CD4-positive, alpha-beta T cell (primary cell): ENCODE measurements around the gene XKR7. TPM values are rescaled to one million over a fixed set of nuclear protein-coding genes. Genes with fewer than 3 reads are reported as not detected.
A peak's percentile ranks its signal among the peaks of the same experiment; 100 is the strongest.

Source experiments
- ATAC-seq: fragments of 200-7000 bp; cut with Tn5 transposase; one replicate; pipeline ENCODE4 v1.10.0; 2022; ENCODE audit warnings: mild to moderate bottlenecking; ENCODE audit not compliant: poor library complexity
- CTCF ChIA-PET: fragments of 350-600 bp; sonication (Branson Sonifier 250); formaldehyde crosslinking; loops from one replicate; lab custom pipeline; 2021; ENCODE audit warnings: antibody characterized with exemption, inconsistent platforms; lab: Charles Lee
- POLR2A ChIA-PET: fragments of 350-600 bp; sonication (Branson Sonifier 250); formaldehyde crosslinking; loops from one replicate; lab custom pipeline; 2021; ENCODE audit warnings: antibody characterized with exemption, inconsistent platforms; lab: Charles Lee
- DNase-seq, 14 experiments: peaks; one replicate each; pipeline ENCODE4 v3.0.0-alpha.2; 2013 to 2020; ENCODE audit warnings: mixed read lengths in 2 of 14
- H3K27ac ChIP-seq, 2 donors: one replicate each; pipeline versions ENCODE4 v1.5.1 to v1.7.0; 2013; ENCODE audit warnings: low read length in 2 of 2, low read depth in 1 of 2, mild to moderate bottlenecking in 1 of 2
- H3K27me3 ChIP-seq, 2 experiments: 1 replicate in 1 of 2; 2 replicates in 1 of 2; pipeline versions ENCODE4 v1.6.1 to v1.7.0; 2013; ENCODE audit warnings: low read length in 2 of 2, control low read depth in 1 of 2, mild to moderate bottlenecking in 1 of 2, moderate library complexity in 1 of 2; ENCODE audit not compliant: insufficient read depth in 2 of 2, control insufficient read depth in 1 of 2
- H3K36me3 ChIP-seq: one replicate; pipeline ENCODE4 v1.6.1; 2013; ENCODE audit warnings: low read length, control low read depth; ENCODE audit not compliant: insufficient read depth
- H3K4me1 ChIP-seq: one replicate; pipeline ENCODE4 v1.6.1; 2013; ENCODE audit warnings: low read length, control low read depth; ENCODE audit not compliant: insufficient read depth
- H3K4me3 ChIP-seq: one replicate; pipeline ENCODE4 v1.5.1; 2013; ENCODE audit warnings: mild to moderate bottlenecking, low read length, moderate library complexity
- H3K9me3 ChIP-seq, 2 experiments: 1 replicate in 1 of 2; 2 replicates in 1 of 2; pipeline versions ENCODE4 v1.6.1 to v1.7.0; 2013; ENCODE audit warnings: low read length in 2 of 2, mild to moderate bottlenecking in 2 of 2, control low read depth in 1 of 2, moderate library complexity in 1 of 2; ENCODE audit not compliant: control insufficient read depth in 1 of 2, insufficient read depth in 1 of 2
- H3K27ac Mint-ChIP-seq: one replicate; pipeline ENCODE4 v1.8.0; 2020; ENCODE audit warnings: mixed read lengths
- H3K27me3 Mint-ChIP-seq: one replicate; pipeline ENCODE4 v1.8.0; 2021; ENCODE audit warnings: mixed read lengths
- H3K36me3 Mint-ChIP-seq: one replicate; pipeline ENCODE4 v1.8.0; 2021; ENCODE audit warnings: low read depth, mixed read lengths
- H3K4me1 Mint-ChIP-seq: one replicate; pipeline ENCODE4 v1.8.0; 2021; ENCODE audit warnings: low read depth, mixed read lengths
- H3K4me3 Mint-ChIP-seq: one replicate; pipeline ENCODE4 v1.8.0; 2020; ENCODE audit warnings: mild to moderate bottlenecking, mixed read lengths
- H3K9me3 Mint-ChIP-seq: one replicate; pipeline ENCODE4 v1.8.0; 2020; ENCODE audit warnings: mixed read lengths
- intact Hi-C, 2 experiments: fragments of 100-400 bp; cut with DNase I in 1 of 2; cut with micrococcal nuclease in 1 of 2; formaldehyde crosslinking; loops; one replicate each; pipeline versions ENCODE4 v1.15.1 to v1.9.0; 2023 to 2025; cut with DNase I, micrococcal nuclease
- total RNA-seq, 174 experiments: library from RNA in 2 of 174; stranded (reverse) in 2 of 174; gene quantifications; one replicate each; pipeline ENCODE4 v1.2.3 and lab custom pipeline; 2021 to 2026
- TF ChIP-seq, protein P1 (sequence below): fragments of 200-600 bp; IDR thresholded peaks from one replicate; pipeline ENCODE4 v1.8.0; 2022; ENCODE audit warnings: antibody characterized with exemption, mild to moderate bottlenecking

XKR7 gene
- total RNA-seq, 2 experiments from 2014 or later: not detected

DNA sequence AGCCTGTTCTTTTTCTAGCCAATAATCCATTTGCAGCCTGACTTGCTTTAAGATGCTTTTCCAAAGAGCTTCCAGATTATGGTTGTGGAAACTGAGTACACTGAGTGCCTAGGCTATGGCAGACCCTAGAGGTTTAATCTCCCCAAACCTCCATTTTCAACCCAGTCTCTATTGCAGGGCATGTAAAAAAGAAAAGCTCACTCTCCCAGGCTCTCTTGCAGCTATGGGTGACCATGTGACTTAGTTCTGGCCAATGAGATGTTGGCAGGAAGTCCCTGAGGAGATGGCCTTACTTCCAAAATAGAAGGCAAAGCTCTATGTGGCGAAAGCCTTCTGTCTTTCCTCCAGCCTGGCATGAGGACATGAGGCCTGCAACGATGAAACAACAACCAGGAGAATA is 19.9 kb upstream of the XKR7 start:
- no peak for ATAC-seq
- H3K27ac ChIP-seq: no peak overlapping the region
- peaks cover 4% of the 10 kb centered on the region for H3K27me3 Mint-ChIP-seq
- no peak overlapping the region for H3K27ac Mint-ChIP-seq
- intact Hi-C loops: no loop called here
- H3K36me3 Mint-ChIP-seq: peaks cover 82% of the 10 kb centered on the region
- H3K9me3 Mint-ChIP-seq: no peaks in the 10 kb centered on the region
- ChIA-PET CTCF (no interaction called here), POLR2A (no interaction called here)
- peaks cover 26% of the 10 kb centered on the region for H3K4me1 ChIP-seq
- H3K4me1 Mint-ChIP-seq: peaks cover 35% of the 10 kb centered on the region
- H3K27me3 ChIP-seq: no peaks in the 10 kb centered on the region
- H3K36me3 ChIP-seq: peaks cover 63% of the 10 kb centered on the region
- peak in 1 of 14 experiments; percentile 25 for DNase-seq
- TF ChIP-seq, protein P1, sequence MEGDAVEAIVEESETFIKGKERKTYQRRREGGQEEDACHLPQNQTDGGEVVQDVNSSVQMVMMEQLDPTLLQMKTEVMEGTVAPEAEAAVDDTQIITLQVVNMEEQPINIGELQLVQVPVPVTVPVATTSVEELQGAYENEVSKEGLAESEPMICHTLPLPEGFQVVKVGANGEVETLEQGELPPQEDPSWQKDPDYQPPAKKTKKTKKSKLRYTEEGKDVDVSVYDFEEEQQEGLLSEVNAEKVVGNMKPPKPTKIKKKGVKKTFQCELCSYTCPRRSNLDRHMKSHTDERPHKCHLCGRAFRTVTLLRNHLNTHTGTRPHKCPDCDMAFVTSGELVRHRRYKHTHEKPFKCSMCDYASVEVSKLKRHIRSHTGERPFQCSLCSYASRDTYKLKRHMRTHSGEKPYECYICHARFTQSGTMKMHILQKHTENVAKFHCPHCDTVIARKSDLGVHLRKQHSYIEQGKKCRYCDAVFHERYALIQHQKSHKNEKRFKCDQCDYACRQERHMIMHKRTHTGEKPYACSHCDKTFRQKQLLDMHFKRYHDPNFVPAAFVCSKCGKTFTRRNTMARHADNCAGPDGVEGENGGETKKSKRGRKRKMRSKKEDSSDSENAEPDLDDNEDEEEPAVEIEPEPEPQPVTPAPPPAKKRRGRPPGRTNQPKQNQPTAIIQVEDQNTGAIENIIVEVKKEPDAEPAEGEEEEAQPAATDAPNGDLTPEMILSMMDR: no peak
- H3K9me3 ChIP-seq: no peaks in the 10 kb centered on the region
- peak overlapping the region; percentile 18 for H3K4me3 Mint-ChIP-seq
- H3K4me3 ChIP-seq: no peak overlapping the region

GRCh38 chr20:31949877-31950646 is 17.9 kb upstream of the XKR7 start:
- TF ChIP-seq, protein P1: no peak
- Mint-ChIP-seq H3K9me3 (no peaks in the 10 kb centered on the region), H3K4me3 (peak overlapping the region; percentile 98), H3K36me3 (peaks cover 61% of the 10 kb centered on the region), H3K27ac (peak overlapping the region; percentile 84), H3K4me1 (peaks cover 35% of the 10 kb centered on the region), H3K27me3 (peaks cover 9% of the 10 kb centered on the region)
- H3K27me3 ChIP-seq: no peaks in the 10 kb centered on the region
- H3K9me3 ChIP-seq: no peaks in the 10 kb centered on the region
- H3K4me3 ChIP-seq: no peak overlapping the region
- peaks cover 26% of the 10 kb centered on the region for H3K4me1 ChIP-seq
- no peak for DNase-seq
- ATAC-seq: no peak
- H3K27ac ChIP-seq: no peak overlapping the region
- ChIA-PET CTCF (interaction anchor here (1.4 kb wide), 1 partner anchor 18 kb away, joined by 4 read pairs; the partner anchor contains the start of gene XKR7), POLR2A (interaction anchor here (0.8 kb wide), 1 partner anchor 159 kb away, joined by 3 read pairs; the partner anchor contains the start of gene TM9SF4)
- intact Hi-C loops: loop anchor here in 1 of 2 experiments (5.0 to 10.0 kb wide), 2 partner anchors 257 to 1715 kb away; partner anchors contain the start of genes ACTL10, C20orf144, PLAGL2 and POFUT1
- peaks cover 47% of the 10 kb centered on the region for H3K36me3 ChIP-seq

DNA sequence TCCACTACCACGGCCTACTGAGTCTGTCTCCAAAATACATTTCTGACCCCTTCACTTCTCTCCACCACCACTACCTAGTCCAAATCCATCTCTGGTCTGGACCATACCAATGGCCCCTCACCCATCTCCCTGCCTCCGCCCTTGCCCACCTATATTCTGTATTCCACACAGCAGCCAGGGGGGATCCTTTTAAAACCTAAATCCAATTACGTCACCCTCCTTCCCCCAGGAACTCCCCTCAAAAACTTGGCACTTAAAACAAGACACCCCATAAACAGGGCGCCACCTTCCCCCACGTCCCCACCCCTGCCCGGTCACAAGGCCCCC is 16.8 kb upstream of the XKR7 start:
- TF ChIP-seq, protein P1: no peak
- Mint-ChIP-seq H3K4me3 (peak overlapping the region; percentile 98), H3K9me3 (no peaks in the 10 kb centered on the region), H3K27me3 (peaks cover 18% of the 10 kb centered on the region), H3K27ac (peak overlapping the region; percentile 84), H3K4me1 (peaks cover 35% of the 10 kb centered on the region), H3K36me3 (peaks cover 52% of the 10 kb centered on the region)
- peaks cover 26% of the 10 kb centered on the region for H3K4me1 ChIP-seq
- CTCF ChIA-PET: interaction anchor here (0.5 to 2.3 kb wide), 5 partner anchors 14 to 164 kb away, joined by 3 to 23 read pairs (median 4); partner anchors contain the start of gene XKR7
- no peaks in the 10 kb centered on the region for H3K9me3 ChIP-seq
- ATAC-seq (no peak), DNase-seq (no peak)
- H3K36me3 ChIP-seq: peaks cover 36% of the 10 kb centered on the region
- H3K27ac ChIP-seq: peak overlapping the region in 1 of 2 donors; percentile 10
- POLR2A ChIA-PET: interaction anchor here (1.0 to 1.6 kb wide), 3 partner anchors 72 to 158 kb away, joined by 3 to 5 read pairs (median 5); partner anchors contain the start of gene TM9SF4
- H3K27me3 ChIP-seq: peaks cover 0 to 4% of the 10 kb centered on the region in 2 experiments
- intact Hi-C loops: loop anchor here in 1 of 2 experiments (5.0 to 10.0 kb wide), 2 partner anchors 256 to 1714 kb away; partner anchors contain the start of genes ACTL10, C20orf144, PLAGL2 and POFUT1
- peak overlapping the region; percentile 92 for H3K4me3 ChIP-seq
